ENCODE measurements around the gene ADAMTS14. TPM values are rescaled to one million over a fixed set of nuclear protein-coding genes. Genes with fewer than 3 reads are reported as not detected.

Gene ADAMTS14
- total RNA-seq, 2 experiments from 2014 or later, result 0.03 TPM; not detected in 1

DNA sequence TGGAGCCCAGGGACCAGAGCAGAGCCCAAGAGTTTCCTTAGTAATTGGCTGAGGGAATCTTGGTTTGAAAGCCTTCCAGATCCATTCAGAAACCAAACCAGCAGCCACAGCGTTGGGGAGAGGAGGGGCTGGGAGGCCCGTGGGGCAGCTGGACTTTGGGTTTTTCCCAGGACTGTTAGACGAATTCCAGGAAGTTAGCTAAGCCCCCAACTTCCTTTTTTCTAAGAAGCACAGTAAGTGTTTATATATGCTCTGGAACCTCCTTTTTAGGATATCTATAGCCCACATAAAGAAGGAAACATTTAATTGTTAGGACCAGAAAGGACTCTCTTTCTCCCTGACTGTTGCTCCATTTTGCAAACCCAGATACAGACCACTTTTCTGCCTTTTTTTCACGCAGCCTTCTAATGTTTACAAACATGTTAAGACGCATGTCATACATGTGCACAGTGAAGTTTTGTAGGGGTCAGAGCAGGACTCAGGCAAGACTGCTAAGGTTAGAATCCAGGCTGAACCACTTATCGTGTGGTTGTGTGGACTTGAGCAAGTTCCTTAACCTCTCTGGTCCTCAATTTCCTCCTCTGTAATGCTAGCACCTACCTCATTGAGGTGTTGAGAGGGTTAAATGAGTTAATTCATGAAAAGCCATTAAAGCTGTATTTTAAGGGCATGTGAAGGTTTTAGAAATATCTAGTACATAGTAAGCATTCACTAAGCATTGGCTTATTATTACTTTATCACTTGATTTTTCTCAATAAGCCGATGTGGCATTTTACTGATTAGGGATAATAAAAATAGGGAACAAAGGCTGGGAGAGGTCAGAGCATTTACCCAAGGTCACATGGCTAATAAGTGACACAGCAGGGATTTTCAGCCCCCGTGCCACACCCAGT lies 70.5 kb downstream of the ADAMTS14 start:
- Histone ChIP-seq H4K20me1 (ENCODE audit: insufficient read depth, low read length) (no peaks in the 10 kb centered on the region), H3K4me3 (ENCODE audit: low read depth, low read length, poor library complexity, severe bottlenecking) (no peak overlapping the region), H3K4me1 (ENCODE audit: insufficient read depth, low read length, poor library complexity, severe bottlenecking) (no peaks in the 10 kb centered on the region), H3K9me3 (ENCODE audit: low read length) (no peaks in the 10 kb centered on the region), H3K36me3 (ENCODE audit: insufficient read depth, low read length) (no peaks in the 10 kb centered on the region), H3K9me2 (ENCODE audit: insufficient read depth, low read length) (no peaks in the 10 kb centered on the region), H3K4me2 (ENCODE audit: low read length) (no peak overlapping the region), H3K27ac (ENCODE audit: low read depth, low read length, poor library complexity, severe bottlenecking) (no peak overlapping the region), H2AFZ (ENCODE audit: low read length) (no peak overlapping the region), H3K79me2 (ENCODE audit: insufficient read depth, low read depth, low read length) (no peaks in the 10 kb centered on the region)
- DNase-seq (ENCODE audit: low spot score), result no peak
- intact Hi-C loops (cut with micrococcal nuclease; ENCODE audit: unreplicated experiment), result no loop called here
- no TSS peak for BruUV-seq (replicated peaks)
- POLR2A ChIA-PET, result interaction anchor here (0.7 kb wide), 1 partner anchor 230 kb away, joined by 4 read pairs; no protein-coding TSS in a partner anchor
- TF ChIP-seq, protein P1, sequence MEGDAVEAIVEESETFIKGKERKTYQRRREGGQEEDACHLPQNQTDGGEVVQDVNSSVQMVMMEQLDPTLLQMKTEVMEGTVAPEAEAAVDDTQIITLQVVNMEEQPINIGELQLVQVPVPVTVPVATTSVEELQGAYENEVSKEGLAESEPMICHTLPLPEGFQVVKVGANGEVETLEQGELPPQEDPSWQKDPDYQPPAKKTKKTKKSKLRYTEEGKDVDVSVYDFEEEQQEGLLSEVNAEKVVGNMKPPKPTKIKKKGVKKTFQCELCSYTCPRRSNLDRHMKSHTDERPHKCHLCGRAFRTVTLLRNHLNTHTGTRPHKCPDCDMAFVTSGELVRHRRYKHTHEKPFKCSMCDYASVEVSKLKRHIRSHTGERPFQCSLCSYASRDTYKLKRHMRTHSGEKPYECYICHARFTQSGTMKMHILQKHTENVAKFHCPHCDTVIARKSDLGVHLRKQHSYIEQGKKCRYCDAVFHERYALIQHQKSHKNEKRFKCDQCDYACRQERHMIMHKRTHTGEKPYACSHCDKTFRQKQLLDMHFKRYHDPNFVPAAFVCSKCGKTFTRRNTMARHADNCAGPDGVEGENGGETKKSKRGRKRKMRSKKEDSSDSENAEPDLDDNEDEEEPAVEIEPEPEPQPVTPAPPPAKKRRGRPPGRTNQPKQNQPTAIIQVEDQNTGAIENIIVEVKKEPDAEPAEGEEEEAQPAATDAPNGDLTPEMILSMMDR (conservative IDR thresholded peaks at IDR 0.05; ENCODE audit: low read length), result no peak
- no peak for TF ChIP-seq EZH2phosphoT487 (IDR thresholded peaks at IDR 0.05; ENCODE audit: borderline replicate concordance, low read depth, low read length)
- CTCF ChIA-PET (ENCODE audit: unreplicated experiment), result no interaction called here

DNA sequence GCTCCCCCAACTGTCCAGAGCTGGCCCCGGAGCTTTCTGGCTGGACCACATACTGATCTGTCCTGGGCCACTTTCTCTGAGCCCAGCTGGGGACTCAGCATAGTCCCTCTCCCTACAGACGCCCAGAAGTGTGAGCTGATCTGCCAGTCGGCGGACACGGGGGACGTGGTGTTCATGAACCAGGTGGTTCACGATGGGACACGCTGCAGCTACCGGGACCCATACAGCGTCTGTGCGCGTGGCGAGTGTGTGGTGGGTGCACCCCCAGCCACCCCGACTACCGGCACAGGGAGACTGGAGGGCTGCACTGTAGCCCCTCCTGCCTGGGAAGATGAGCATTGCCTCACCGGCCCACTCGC lies 71.1 kb downstream of the ADAMTS14 start:
- Histone ChIP-seq H3K9me3 (ENCODE audit: low read length) (no peaks in the 10 kb centered on the region), H3K4me3 (ENCODE audit: low read depth, low read length, poor library complexity, severe bottlenecking) (no peak overlapping the region), H3K36me3 (ENCODE audit: insufficient read depth, low read length) (no peaks in the 10 kb centered on the region), H4K20me1 (ENCODE audit: insufficient read depth, low read length) (no peaks in the 10 kb centered on the region), H3K9me2 (ENCODE audit: insufficient read depth, low read length) (no peaks in the 10 kb centered on the region), H3K4me2 (ENCODE audit: low read length) (no peak overlapping the region), H3K79me2 (ENCODE audit: insufficient read depth, low read depth, low read length) (no peaks in the 10 kb centered on the region), H3K27ac (ENCODE audit: low read depth, low read length, poor library complexity, severe bottlenecking) (no peak overlapping the region), H2AFZ (ENCODE audit: low read length) (no peak overlapping the region), H3K4me1 (ENCODE audit: insufficient read depth, low read length, poor library complexity, severe bottlenecking) (no peaks in the 10 kb centered on the region)
- ChIA-PET POLR2A (no interaction called here), CTCF (ENCODE audit: unreplicated experiment) (no interaction called here)
- BruUV-seq (replicated peaks), result no TSS peak
- intact Hi-C loops (cut with micrococcal nuclease; ENCODE audit: unreplicated experiment), result no loop called here
- no peak for DNase-seq (ENCODE audit: low spot score)
- no peak for TF ChIP-seq EZH2phosphoT487 (IDR thresholded peaks at IDR 0.05; ENCODE audit: borderline replicate concordance, low read depth, low read length)
- TF ChIP-seq, protein P1 (conservative IDR thresholded peaks at IDR 0.05; ENCODE audit: low read length), result no peak

DNA sequence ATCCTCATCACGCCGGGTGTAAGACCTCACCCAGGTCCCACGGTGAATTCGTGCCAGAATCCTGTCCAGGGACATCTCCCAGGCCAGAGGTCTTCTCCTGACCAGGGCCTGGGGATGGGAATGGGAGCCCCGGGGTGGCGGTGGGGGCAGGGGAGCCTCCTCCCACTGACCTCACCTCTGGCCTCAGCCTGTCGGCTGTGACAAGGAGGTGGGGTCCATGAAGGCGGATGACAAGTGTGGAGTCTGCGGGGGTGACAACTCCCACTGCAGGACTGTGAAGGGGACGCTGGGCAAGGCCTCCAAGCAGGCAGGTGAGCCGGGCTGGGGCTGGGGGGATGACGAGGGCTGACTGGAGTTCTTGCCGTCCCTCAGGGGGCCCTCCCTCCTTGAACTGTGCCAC lies 71.6 kb downstream of the ADAMTS14 start:
- H3K4me1 ChIP-seq (ENCODE audit: insufficient read depth, low read length, poor library complexity, severe bottlenecking), result no peaks in the 10 kb centered on the region
- intact Hi-C loops (cut with micrococcal nuclease; ENCODE audit: unreplicated experiment), result no loop called here
- CTCF ChIA-PET (ENCODE audit: unreplicated experiment), result no interaction called here
- H3K9me3 ChIP-seq (ENCODE audit: low read length), result no peaks in the 10 kb centered on the region
- TF ChIP-seq, protein P1 (conservative IDR thresholded peaks at IDR 0.05; ENCODE audit: low read length), result no peak
- no peak for TF ChIP-seq EZH2phosphoT487 (IDR thresholded peaks at IDR 0.05; ENCODE audit: borderline replicate concordance, low read depth, low read length)
- POLR2A ChIA-PET, result no interaction called here
- H3K79me2 ChIP-seq (ENCODE audit: insufficient read depth, low read depth, low read length), result no peaks in the 10 kb centered on the region
- no peak overlapping the region for H3K4me2 ChIP-seq (ENCODE audit: low read length)
- no peak overlapping the region for H2AFZ ChIP-seq (ENCODE audit: low read length)
- no peak overlapping the region for H3K27ac ChIP-seq (ENCODE audit: low read depth, low read length, poor library complexity, severe bottlenecking)
- no peak overlapping the region for H3K4me3 ChIP-seq (ENCODE audit: low read depth, low read length, poor library complexity, severe bottlenecking)
- no peaks in the 10 kb centered on the region for H4K20me1 ChIP-seq (ENCODE audit: insufficient read depth, low read length)
- BruUV-seq (replicated peaks), result no TSS peak
- no peaks in the 10 kb centered on the region for H3K36me3 ChIP-seq (ENCODE audit: insufficient read depth, low read length)
- H3K9me2 ChIP-seq (ENCODE audit: insufficient read depth, low read length), result no peaks in the 10 kb centered on the region
- no peak for DNase-seq (ENCODE audit: low spot score)

All from OCI-LY7 (cell line).